Activated CD4-positive, alpha-beta T cell treated with anti-CD3 and anti-CD28 coated beads for 36 hours (primary cell): Measurements from ENCODE around the gene CELF4. TPM values are rescaled to one million over a fixed set of nuclear protein-coding genes. Genes with fewer than 3 reads are reported as not detected.

Experiments
- ATAC-seq: fragments of 200-7000 bp; cut with Tn5 transposase; one replicate; pipeline ENCODE4 v1.10.0; 2021; ENCODE audit warnings: mild to moderate bottlenecking, moderate library complexity
- CTCF ChIA-PET: fragments of 350-600 bp; sonication (Branson Sonifier 250); formaldehyde crosslinking; loops from one replicate; lab custom pipeline; 2021; ENCODE audit warnings: antibody characterized with exemption; lab: Charles Lee
- POLR2A ChIA-PET: fragments of 350-600 bp; sonication (Branson Sonifier 250); formaldehyde crosslinking; loops from one replicate; lab custom pipeline; 2021; ENCODE audit warnings: antibody characterized with exemption, inconsistent platforms; lab: Charles Lee
- DNase-seq: peaks from one replicate; pipeline ENCODE4 v3.0.0-alpha.2; 2020
- H3K27ac Mint-ChIP-seq: one replicate; pipeline ENCODE4 v1.8.0; 2021; ENCODE audit warnings: mixed read lengths
- H3K27me3 Mint-ChIP-seq: one replicate; pipeline ENCODE4 v1.8.0; 2021; ENCODE audit warnings: mixed read lengths
- H3K36me3 Mint-ChIP-seq: one replicate; pipeline ENCODE4 v1.8.0; 2021; ENCODE audit warnings: low read depth, mixed read lengths
- H3K4me1 Mint-ChIP-seq: one replicate; pipeline ENCODE4 v1.8.0; 2021; ENCODE audit warnings: mixed read lengths
- H3K4me3 Mint-ChIP-seq: one replicate; pipeline ENCODE4 v1.8.0; 2021; ENCODE audit warnings: mild to moderate bottlenecking, moderate library complexity, mixed read lengths
- H3K9me3 Mint-ChIP-seq: one replicate; pipeline ENCODE4 v1.8.0; 2021; ENCODE audit warnings: low read depth, mixed read lengths
- intact Hi-C, 2 experiments: fragments of 100-400 bp; cut with DNase I in 1 of 2; cut with micrococcal nuclease in 1 of 2; formaldehyde crosslinking; loops; one replicate each; pipeline versions ENCODE4 v1.14.2 to v1.15.1; 2022 to 2024; cut with DNase I, micrococcal nuclease
- total RNA-seq, 2 experiments: library from RNA; stranded (reverse); gene quantifications; one replicate each; pipeline ENCODE4 v1.2.3, GENCODE V29; 2021

Gene CELF4
- total RNA-seq, 2 experiments from 2014 or later: not detected

DNA sequence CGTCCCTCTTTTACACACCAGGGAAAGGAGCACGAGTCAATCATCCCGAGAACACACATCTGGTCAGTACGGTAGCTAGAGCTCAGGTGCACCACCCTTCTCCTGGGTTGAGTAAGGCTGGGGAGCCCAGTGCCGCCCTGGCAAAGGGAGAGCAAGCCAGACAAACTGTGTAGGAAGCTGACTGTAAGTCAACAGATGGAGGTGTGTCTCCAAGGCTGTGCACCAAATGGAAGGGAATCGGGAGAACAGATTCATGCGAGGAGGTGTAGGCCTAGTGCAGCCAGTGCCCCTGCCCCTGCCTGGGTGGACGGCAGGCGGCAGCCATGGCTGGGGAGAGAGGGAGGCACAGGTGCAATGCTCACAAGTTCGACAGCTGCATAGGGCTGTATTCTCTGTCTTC lies 65.7 kb downstream of the CELF4 start:
- Mint-ChIP-seq H3K36me3 (no peaks in the 10 kb centered on the region), H3K27ac (no peak overlapping the region), H3K27me3 (peaks cover 8% of the 10 kb centered on the region), H3K9me3 (no peaks in the 10 kb centered on the region), H3K4me1 (no peaks in the 10 kb centered on the region), H3K4me3 (no peak overlapping the region)
- DNase-seq: no peak
- intact Hi-C loops: no loop called here
- CTCF ChIA-PET: no interaction called here
- POLR2A ChIA-PET: no interaction called here
- ATAC-seq: no peak

DNA sequence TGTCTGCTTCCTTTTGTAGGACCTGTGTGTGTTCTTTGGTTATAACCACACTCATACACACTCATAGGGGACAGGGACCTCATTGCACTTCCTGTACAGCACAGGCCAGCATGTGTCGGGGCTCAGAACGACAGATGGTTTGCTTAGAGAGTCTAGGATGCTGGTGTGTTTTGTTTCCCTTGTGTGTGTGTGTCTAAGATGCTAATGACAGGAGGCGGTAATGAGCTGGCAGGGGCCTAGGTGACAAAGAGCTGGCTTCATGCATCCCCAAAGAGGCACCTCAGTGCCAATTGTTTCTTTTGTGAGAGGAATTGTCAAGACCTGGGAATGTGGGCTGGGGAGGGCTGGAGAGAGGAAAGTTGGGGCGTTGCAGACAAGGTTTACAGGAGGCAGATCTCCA lies 66.6 kb downstream of the CELF4 start:
- no peaks in the 10 kb centered on the region for H3K4me1 Mint-ChIP-seq
- POLR2A ChIA-PET: no interaction called here
- intact Hi-C loops: no loop called here
- DNase-seq (no peak), ATAC-seq (no peak)
- H3K36me3 Mint-ChIP-seq: no peaks in the 10 kb centered on the region
- peaks cover 8% of the 10 kb centered on the region for H3K27me3 Mint-ChIP-seq
- no peak overlapping the region for H3K4me3 Mint-ChIP-seq
- CTCF ChIA-PET: no interaction called here
- no peak overlapping the region for H3K27ac Mint-ChIP-seq
- H3K9me3 Mint-ChIP-seq: no peaks in the 10 kb centered on the region

DNA sequence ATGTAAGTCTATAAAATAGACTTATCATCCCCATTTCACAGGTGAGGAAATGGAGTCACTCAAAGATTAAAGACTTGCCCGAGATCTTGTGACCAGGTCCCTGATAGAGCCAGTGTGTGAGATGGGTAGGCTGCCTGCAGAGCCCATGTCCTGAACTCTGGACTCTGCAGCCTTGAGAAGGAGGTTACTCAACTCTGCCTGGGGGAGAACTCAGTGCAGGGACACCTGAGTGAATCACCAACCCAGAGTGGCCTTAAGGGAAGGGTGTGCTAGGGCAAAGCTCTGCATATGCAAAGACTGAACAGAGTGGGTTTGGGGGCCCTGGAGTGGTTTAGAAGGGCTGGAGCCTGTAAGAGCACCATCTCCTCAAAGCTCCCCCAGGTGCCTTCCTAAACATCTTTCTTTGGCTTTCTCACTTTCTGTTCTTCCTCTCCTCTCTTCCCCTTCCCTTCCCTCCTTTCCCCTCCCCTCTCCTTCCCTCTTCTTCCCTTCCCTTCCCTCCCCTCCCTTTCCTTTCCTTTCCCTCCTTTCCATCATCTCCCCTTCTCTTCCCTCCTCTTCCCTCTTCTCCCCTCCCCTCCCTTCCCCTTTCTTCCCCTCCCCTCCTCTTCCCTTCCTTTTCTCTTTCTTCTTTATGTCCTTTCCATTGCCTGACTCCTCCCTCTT lies 67.6 kb downstream of the CELF4 start:
- POLR2A ChIA-PET: no interaction called here
- Mint-ChIP-seq H3K27me3 (peaks cover 11% of the 10 kb centered on the region), H3K36me3 (no peaks in the 10 kb centered on the region), H3K4me1 (no peaks in the 10 kb centered on the region), H3K27ac (no peak overlapping the region), H3K4me3 (no peak overlapping the region), H3K9me3 (no peaks in the 10 kb centered on the region)
- intact Hi-C loops: no loop called here
- DNase-seq (no peak), ATAC-seq (no peak)
- CTCF ChIA-PET: interaction anchor here (0.6 kb wide), 1 partner anchor 29 kb away, joined by 3 read pairs; no protein-coding TSS in a partner anchor

DNA sequence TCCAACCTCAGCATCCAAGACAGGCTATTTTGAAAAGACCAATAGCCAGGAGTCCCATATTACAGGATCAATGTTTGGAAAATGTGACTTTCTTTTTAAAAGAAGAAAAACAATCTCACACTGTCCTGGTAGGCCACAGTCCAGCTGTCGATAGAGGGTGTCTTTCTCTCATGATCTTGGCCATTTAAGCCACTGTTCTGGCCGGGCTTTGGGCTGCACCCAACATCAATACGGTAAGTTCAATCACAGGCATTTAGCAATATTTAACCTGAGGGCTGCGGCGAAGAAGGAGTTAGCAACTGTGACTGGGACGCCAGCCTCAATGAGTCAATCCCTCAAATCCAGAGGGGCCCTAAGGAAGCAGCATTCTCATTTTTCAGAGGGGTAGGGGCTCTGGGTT lies 69.0 kb downstream of the CELF4 start:
- Mint-ChIP-seq H3K4me3 (no peak overlapping the region), H3K27ac (no peak overlapping the region), H3K27me3 (peaks cover 12% of the 10 kb centered on the region), H3K4me1 (no peaks in the 10 kb centered on the region), H3K36me3 (no peaks in the 10 kb centered on the region), H3K9me3 (no peaks in the 10 kb centered on the region)
- intact Hi-C loops: no loop called here
- ChIA-PET POLR2A (no interaction called here), CTCF (no interaction called here)
- DNase-seq: no peak
- no peak for ATAC-seq

DNA sequence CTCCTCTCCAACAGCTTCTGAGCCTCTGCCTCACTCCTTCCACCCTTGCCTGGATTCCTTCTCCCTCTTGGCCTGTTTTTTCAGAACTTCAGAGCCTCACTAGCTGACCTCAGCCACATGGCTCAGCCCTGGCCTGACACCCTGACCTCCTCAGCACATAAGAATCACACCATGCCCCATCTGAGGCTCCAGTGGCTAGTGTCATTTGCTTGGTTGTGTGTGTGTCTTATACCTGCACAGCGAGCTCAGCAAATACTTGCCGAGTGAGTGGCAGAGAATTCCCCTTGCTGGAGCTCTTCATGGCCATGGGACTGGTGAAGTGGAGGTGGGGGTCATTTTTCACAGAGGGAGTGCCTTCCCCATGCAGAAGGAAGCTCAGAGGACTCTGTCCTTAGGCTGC lies 70.2 kb downstream of the CELF4 start:
- no peak overlapping the region for H3K27ac Mint-ChIP-seq
- ATAC-seq (no peak), DNase-seq (no peak)
- intact Hi-C loops: no loop called here
- no peaks in the 10 kb centered on the region for H3K9me3 Mint-ChIP-seq
- ChIA-PET CTCF (no interaction called here), POLR2A (no interaction called here)
- peaks cover 12% of the 10 kb centered on the region for H3K27me3 Mint-ChIP-seq
- no peaks in the 10 kb centered on the region for H3K36me3 Mint-ChIP-seq
- H3K4me1 Mint-ChIP-seq: no peaks in the 10 kb centered on the region
- H3K4me3 Mint-ChIP-seq: no peak overlapping the region

DNA sequence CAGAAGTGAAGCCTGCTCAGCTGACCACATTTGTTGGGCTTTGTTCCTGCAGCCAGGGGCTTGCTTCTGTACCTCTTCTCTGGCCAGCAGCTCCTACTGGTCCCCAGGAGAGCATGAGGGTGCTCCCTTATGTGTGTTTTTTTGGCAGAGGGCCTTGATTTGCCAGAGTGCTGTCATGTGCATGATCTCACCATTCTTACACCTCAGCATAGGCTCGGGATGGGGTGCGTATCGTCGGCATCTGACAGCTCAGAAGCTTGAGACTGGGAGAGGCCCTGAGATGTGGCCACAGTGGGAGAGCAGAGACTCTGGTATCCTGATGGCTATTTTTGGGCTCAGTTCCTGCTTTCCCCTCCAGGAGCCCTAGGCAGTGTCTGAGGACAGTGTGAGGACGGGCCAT lies 71.2 kb downstream of the CELF4 start:
- ChIA-PET CTCF (no interaction called here), POLR2A (no interaction called here)
- DNase-seq: no peak
- H3K36me3 Mint-ChIP-seq: no peaks in the 10 kb centered on the region
- H3K4me3 Mint-ChIP-seq: no peak overlapping the region
- H3K4me1 Mint-ChIP-seq: no peaks in the 10 kb centered on the region
- H3K27me3 Mint-ChIP-seq: peaks cover 13% of the 10 kb centered on the region
- H3K9me3 Mint-ChIP-seq: no peaks in the 10 kb centered on the region
- intact Hi-C loops: no loop called here
- no peak for ATAC-seq
- no peak overlapping the region for H3K27ac Mint-ChIP-seq

DNA sequence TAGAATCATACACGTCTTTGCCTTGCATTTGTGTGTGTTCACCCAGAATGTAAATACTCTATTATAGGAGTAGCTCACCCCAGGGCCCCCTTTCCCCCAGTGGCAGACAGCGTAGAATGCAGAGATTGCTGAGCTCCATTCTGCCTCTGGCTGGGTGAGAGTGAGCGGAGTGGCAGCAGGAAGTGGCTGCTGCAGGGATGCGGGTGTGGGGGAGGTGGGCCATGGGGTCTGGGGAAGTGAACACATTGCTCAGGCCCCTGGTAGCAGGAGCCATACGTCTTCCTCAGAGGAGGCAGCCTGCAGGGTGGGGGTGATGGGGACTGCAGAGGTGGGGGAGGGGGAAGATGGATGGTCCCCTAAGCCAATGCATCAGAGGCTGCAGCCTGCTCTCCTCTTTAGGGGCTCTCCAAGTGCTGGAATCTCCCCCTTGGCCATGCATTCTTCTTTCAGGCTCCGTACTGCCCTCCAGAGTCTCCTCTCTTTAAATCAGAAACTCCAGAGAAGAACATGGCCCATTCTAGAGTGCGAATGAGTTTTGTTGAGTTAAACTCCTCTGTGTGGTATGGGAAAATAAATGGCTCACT lies 72.2 kb downstream of the CELF4 start:
- no peak for ATAC-seq
- Mint-ChIP-seq H3K27ac (no peak overlapping the region), H3K36me3 (no peaks in the 10 kb centered on the region), H3K4me1 (no peaks in the 10 kb centered on the region), H3K27me3 (peaks cover 16% of the 10 kb centered on the region), H3K4me3 (no peak overlapping the region), H3K9me3 (no peaks in the 10 kb centered on the region)
- ChIA-PET POLR2A (no interaction called here), CTCF (no interaction called here)
- intact Hi-C loops: loop anchor here in 1 of 2 experiments (2.0 kb wide), 1 partner anchor 23 kb away; no protein-coding TSS in a partner anchor
- no peak for DNase-seq

DNA sequence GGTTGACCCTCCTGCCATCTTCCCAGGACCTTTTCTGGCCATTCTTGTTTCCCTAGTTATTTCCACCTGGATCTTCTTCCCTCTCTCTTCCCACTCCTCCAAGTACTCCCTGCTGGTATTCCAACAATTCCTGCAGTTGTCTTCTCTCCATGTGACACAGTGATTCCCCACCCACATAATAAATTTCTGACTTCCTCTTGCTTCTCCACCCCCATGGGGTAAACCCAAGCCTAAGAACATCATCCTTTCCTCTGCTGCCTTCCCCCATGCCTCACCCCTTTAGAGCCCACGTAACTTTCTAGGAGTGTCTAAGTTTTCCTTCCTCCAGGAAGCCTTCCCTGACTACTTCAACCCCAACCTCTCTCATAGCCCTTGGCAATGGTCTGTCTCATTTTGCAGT lies 72.6 kb downstream of the CELF4 start:
- H3K36me3 Mint-ChIP-seq: no peaks in the 10 kb centered on the region
- POLR2A ChIA-PET: no interaction called here
- ATAC-seq: no peak
- no peak overlapping the region for H3K27ac Mint-ChIP-seq
- DNase-seq: no peak
- H3K9me3 Mint-ChIP-seq: no peaks in the 10 kb centered on the region
- peaks cover 21% of the 10 kb centered on the region for H3K27me3 Mint-ChIP-seq
- intact Hi-C loops: loop anchor here in 1 of 2 experiments (2.0 kb wide), 1 partner anchor 22 kb away; no protein-coding TSS in a partner anchor
- no peak overlapping the region for H3K4me3 Mint-ChIP-seq
- H3K4me1 Mint-ChIP-seq: no peaks in the 10 kb centered on the region
- CTCF ChIA-PET: no interaction called here

DNA sequence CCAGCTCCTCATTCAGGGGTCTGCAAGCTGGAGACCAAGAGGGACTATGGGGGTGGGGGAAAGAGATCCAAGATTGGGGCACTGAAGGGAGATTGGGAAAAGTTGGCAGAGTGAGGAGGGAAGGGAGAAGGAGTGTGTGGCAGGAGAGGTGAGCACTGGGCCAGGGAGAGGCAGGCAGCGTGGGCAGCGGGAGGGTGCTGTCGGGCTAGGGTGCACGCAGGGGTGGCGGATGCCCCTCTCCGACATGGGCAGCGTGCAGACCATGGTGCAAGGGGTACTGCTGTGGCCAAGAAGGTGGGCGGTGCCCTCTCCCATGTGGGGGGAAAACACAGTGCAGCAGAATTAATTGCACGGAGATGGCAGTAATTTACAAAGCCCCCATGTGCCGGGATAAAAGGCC lies 74.1 kb downstream of the CELF4 start:
- no peak overlapping the region for H3K4me3 Mint-ChIP-seq

DNA sequence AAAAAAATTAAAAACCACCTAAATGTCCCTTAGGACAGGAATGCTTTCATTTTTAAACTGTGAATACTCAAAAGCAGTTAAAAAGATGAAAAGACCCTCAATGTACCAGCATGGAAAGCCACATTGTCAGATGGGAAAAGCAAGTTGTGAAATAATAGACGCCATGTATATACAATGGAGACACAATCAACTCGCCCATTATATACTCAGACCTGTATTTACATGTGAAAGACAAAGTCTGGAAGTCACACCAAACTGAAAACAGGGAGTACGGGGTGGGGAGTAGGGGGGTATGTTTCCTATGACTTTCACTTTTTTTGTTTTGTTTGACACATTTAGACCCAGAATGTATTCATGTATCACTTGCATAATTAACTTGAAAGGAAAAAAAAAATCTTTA lies 75.6 kb downstream of the CELF4 start:
- Mint-ChIP-seq H3K27me3 (peaks cover 45% of the 10 kb centered on the region), H3K4me1 (peaks cover 4% of the 10 kb centered on the region)
- intact Hi-C loops: no loop called here

More for the DNA sequence above, 74.1 kb downstream of the CELF4 start:
- ChIA-PET POLR2A (no interaction called here), CTCF (no interaction called here)
- DNase-seq (no peak), ATAC-seq (no peak)
- H3K27me3 Mint-ChIP-seq: peaks cover 35% of the 10 kb centered on the region
- H3K36me3 Mint-ChIP-seq: no peaks in the 10 kb centered on the region
- intact Hi-C loops: no loop called here
- no peak overlapping the region for H3K27ac Mint-ChIP-seq
- no peaks in the 10 kb centered on the region for H3K9me3 Mint-ChIP-seq
- H3K4me1 Mint-ChIP-seq: no peaks in the 10 kb centered on the region

DNA sequence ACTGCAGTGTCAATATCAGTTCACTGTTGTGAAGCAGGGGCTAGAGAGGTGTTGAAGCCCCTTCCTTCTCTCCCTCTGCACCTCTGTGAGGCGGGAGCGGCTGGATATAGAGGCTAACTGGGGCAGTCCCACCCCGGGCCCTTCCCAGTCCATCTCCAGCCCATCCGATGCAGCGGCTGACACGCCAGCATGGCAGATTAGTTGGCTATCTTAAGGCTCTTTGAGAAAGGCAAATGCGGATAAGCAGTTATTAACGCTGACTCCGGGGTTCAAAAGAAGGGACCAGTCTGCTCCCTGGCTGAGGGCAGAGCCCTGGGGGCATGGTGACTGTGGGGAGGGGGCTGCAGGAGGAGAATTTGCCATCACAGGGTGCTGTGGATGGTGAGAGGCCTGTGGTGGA lies 76.6 kb downstream of the CELF4 start:
- no peak overlapping the region for H3K27ac Mint-ChIP-seq
- intact Hi-C loops: no loop called here
- ChIA-PET CTCF (no interaction called here), POLR2A (no interaction called here)
- H3K9me3 Mint-ChIP-seq: no peaks in the 10 kb centered on the region
- ATAC-seq (no peak), DNase-seq (no peak)
- H3K4me3 Mint-ChIP-seq: no peak overlapping the region
- H3K27me3 Mint-ChIP-seq: peaks cover 53% of the 10 kb centered on the region
- H3K4me1 Mint-ChIP-seq: peaks cover 4% of the 10 kb centered on the region
- no peaks in the 10 kb centered on the region for H3K36me3 Mint-ChIP-seq

More for the DNA sequence above, 75.6 kb downstream of the CELF4 start:
- DNase-seq (no peak), ATAC-seq (no peak)
- ChIA-PET CTCF (no interaction called here), POLR2A (no interaction called here)
- Mint-ChIP-seq H3K36me3 (no peaks in the 10 kb centered on the region), H3K9me3 (no peaks in the 10 kb centered on the region), H3K4me3 (no peak overlapping the region), H3K27ac (no peak overlapping the region)

DNA sequence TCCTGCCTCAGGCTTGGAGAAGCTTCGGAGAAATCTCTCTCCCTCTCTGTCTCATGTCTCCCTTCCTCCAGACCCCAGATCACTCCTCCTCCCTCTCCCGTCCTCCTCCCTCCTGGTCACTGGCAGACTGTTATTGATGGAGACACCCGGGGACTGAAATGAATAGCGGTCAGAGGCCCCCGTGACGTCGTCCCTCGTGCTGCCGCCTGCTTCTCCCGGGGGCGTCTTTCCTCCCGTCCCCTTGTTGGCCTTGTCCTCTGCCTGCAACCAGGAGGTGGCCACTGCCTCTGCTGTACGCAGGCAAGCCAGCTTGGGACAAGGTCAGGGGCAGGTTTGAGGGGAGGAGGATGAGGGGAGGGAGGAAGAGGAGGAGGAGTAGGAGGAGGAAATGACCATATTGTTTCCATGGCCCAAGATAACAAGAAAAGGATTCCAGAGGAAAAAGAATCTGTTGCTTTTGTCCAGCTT lies 78.2 kb downstream of the CELF4 start:
- H3K27me3 Mint-ChIP-seq: peaks cover 59% of the 10 kb centered on the region
- CTCF ChIA-PET: interaction anchor here (0.6 kb wide), 1 partner anchor 549 kb away, joined by 4 read pairs; no protein-coding TSS in a partner anchor
- ATAC-seq (no peak), DNase-seq (no peak)
- intact Hi-C loops: no loop called here
- H3K36me3 Mint-ChIP-seq: no peaks in the 10 kb centered on the region
- H3K4me1 Mint-ChIP-seq: peaks cover 4% of the 10 kb centered on the region
- no peak overlapping the region for H3K27ac Mint-ChIP-seq
- H3K9me3 Mint-ChIP-seq: no peaks in the 10 kb centered on the region
- POLR2A ChIA-PET: no interaction called here
- H3K4me3 Mint-ChIP-seq: no peak overlapping the region
